ENCODE data around the gene WFDC2.

Gene WFDC2

GRCh38 chr20:45462711-45463509, 6.6 kb upstream of the WFDC2 start:
- Histone ChIP-seq H3K36me3 (ENCODE audit: insufficient read depth) (no peaks in the 10 kb centered on the region), H3K4me1 (ENCODE audit: low read depth, poor library complexity, severe bottlenecking) (peaks cover 6% of the 10 kb centered on the region), H3K27me3 (ENCODE audit: insufficient read depth, low read depth) (no peaks in the 10 kb centered on the region), H3K4me2 (no peak overlapping the region), H3K4me3 (IDR thresholded peaks at IDR 0.05; ENCODE audit: insufficient read depth, low read depth, low read length) (no peak overlapping the region), H4K20me1 (ENCODE audit: insufficient read depth) (no peaks in the 10 kb centered on the region), H3K9ac (no peak overlapping the region), H3K79me2 (ENCODE audit: insufficient read depth, low read depth) (no peaks in the 10 kb centered on the region), H2AFZ (ENCODE audit: low read depth) (no peak overlapping the region), H3K27ac (no peak overlapping the region)
- TF ChIP-seq CTCF (conservative IDR thresholded peaks at IDR 0.05; ENCODE audit: low read depth, low read length): no peak

DNA sequence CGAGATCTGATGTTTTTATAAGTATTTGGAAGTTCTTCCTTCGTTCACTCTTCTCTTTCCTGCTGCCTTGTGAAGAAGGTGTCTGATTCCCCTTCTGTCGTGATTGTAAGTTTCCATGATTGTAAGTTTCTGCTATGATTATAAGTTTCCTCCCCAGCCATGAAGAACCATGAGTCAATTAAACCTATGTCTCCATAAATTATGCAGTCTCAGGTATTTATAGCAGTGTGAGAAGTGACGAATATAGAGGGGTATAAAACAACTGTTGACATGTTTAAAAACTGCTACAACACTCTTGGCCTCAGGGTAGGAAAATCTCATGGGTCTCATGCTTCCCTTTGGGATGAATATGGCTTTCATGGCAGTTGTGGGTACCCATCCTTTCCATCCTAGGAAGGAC, 5.8 kb upstream of the WFDC2 start:
- no peaks in the 10 kb centered on the region for H3K36me3 ChIP-seq (ENCODE audit: insufficient read depth)
- no peaks in the 10 kb centered on the region for H4K20me1 ChIP-seq (ENCODE audit: insufficient read depth)
- no peaks in the 10 kb centered on the region for H3K27me3 ChIP-seq (ENCODE audit: insufficient read depth, low read depth)
- no peak for TF ChIP-seq CTCF (conservative IDR thresholded peaks at IDR 0.05; ENCODE audit: low read depth, low read length)
- no peak overlapping the region for H3K4me2 ChIP-seq
- H3K9ac ChIP-seq: no peak overlapping the region
- no peak overlapping the region for H2AFZ ChIP-seq (ENCODE audit: low read depth)
- H3K79me2 ChIP-seq (ENCODE audit: insufficient read depth, low read depth): no peaks in the 10 kb centered on the region
- H3K27ac ChIP-seq: no peak overlapping the region
- peaks cover 6% of the 10 kb centered on the region for H3K4me1 ChIP-seq (ENCODE audit: low read depth, poor library complexity, severe bottlenecking)
- no peak overlapping the region for H3K4me3 ChIP-seq (IDR thresholded peaks at IDR 0.05; ENCODE audit: insufficient read depth, low read depth, low read length)

- no peaks in the 10 kb centered on the region for H3K79me2 ChIP-seq (ENCODE audit: insufficient read depth, low read depth)
- H4K20me1 ChIP-seq (ENCODE audit: insufficient read depth): no peaks in the 10 kb centered on the region
- H3K4me1 ChIP-seq (ENCODE audit: low read depth, poor library complexity, severe bottlenecking): peaks cover 4% of the 10 kb centered on the region
- H2AFZ ChIP-seq (ENCODE audit: low read depth): no peak overlapping the region
- no peaks in the 10 kb centered on the region for H3K27me3 ChIP-seq (ENCODE audit: insufficient read depth, low read depth)
- no peak overlapping the region for H3K4me2 ChIP-seq
- no peak overlapping the region for H3K27ac ChIP-seq
- H3K4me3 ChIP-seq (IDR thresholded peaks at IDR 0.05; ENCODE audit: insufficient read depth, low read depth, low read length): no peak overlapping the region
- H3K36me3 ChIP-seq (ENCODE audit: insufficient read depth): no peaks in the 10 kb centered on the region
- no peak overlapping the region for H3K9ac ChIP-seq
- no peak for TF ChIP-seq CTCF (conservative IDR thresholded peaks at IDR 0.05; ENCODE audit: low read depth, low read length)
Measured at GRCh38 chr20:45465491-45466266, 3.9 kb upstream of the WFDC2 start.

GRCh38 chr20:45467172-45467571, 2.4 kb upstream of the WFDC2 start:
- no peak overlapping the region for H2AFZ ChIP-seq (ENCODE audit: low read depth)
- H3K79me2 ChIP-seq (ENCODE audit: insufficient read depth, low read depth): no peaks in the 10 kb centered on the region
- H4K20me1 ChIP-seq (ENCODE audit: insufficient read depth): no peaks in the 10 kb centered on the region
- H3K4me3 ChIP-seq (IDR thresholded peaks at IDR 0.05; ENCODE audit: insufficient read depth, low read depth, low read length): no peak overlapping the region
- no peak overlapping the region for H3K9ac ChIP-seq
- no peaks in the 10 kb centered on the region for H3K27me3 ChIP-seq (ENCODE audit: insufficient read depth, low read depth)
- no peak overlapping the region for H3K27ac ChIP-seq
- H3K36me3 ChIP-seq (ENCODE audit: insufficient read depth): no peaks in the 10 kb centered on the region
- TF ChIP-seq CTCF (conservative IDR thresholded peaks at IDR 0.05; ENCODE audit: low read depth, low read length): no peak
- no peak overlapping the region for H3K4me2 ChIP-seq
- H3K4me1 ChIP-seq (ENCODE audit: low read depth, poor library complexity, severe bottlenecking): peaks cover 11% of the 10 kb centered on the region
